RPMI8226 (cell line): ENCODE data around the gene TOM1L2.
A peak's percentile ranks its signal among the peaks of the same experiment; 100 is the strongest.
"Not testable (repeated sequence)": the region's sequence is repeated elsewhere in the genome, so short reads cannot be mapped to it uniquely, and the experiment has no call there.

Experiments
- DNase-seq: peaks from one replicate; pipeline ENCODE4 v3.0.0-alpha.2; 2015

The TOM1L2 gene

GRCh38 chr17:17919169-17920107, 52.8 kb downstream of the TOM1L2 start:
- peak; percentile 87 for DNase-seq

GRCh38 chr17:17917394-17917793, 54.8 kb downstream of the TOM1L2 start:
- no peak for DNase-seq

GRCh38 chr17:17915183-17915582, 57.0 kb downstream of the TOM1L2 start:
- DNase-seq = no peak

GRCh38 chr17:17913695-17914332, 58.4 kb downstream of the TOM1L2 start:
- DNase-seq = peak; percentile 96

GRCh38 chr17:17912336-17912735, 59.9 kb downstream of the TOM1L2 start:
- not testable (repeated sequence) for DNase-seq

GRCh38 chr17:17911001-17911613, 61.1 kb downstream of the TOM1L2 start:
- DNase-seq = no peak

GRCh38 chr17:17910060-17910459, 62.1 kb downstream of the TOM1L2 start:
- DNase-seq = no peak

GRCh38 chr17:17909078-17909477, 63.1 kb downstream of the TOM1L2 start:
- no peak for DNase-seq

- DNase-seq = no peak
Measured at GRCh38 chr17:17907469-17907868, 64.7 kb downstream of the TOM1L2 start.

- DNase-seq = no peak
Measured at GRCh38 chr17:17906418-17907215, 65.6 kb downstream of the TOM1L2 start.

- DNase-seq = no peak
Measured at GRCh38 chr17:17905036-17905320, 67.2 kb downstream of the TOM1L2 start.

- DNase-seq = no peak
Measured at GRCh38 chr17:17904166-17905035, 67.8 kb downstream of the TOM1L2 start.

- no peak for DNase-seq
Measured at GRCh38 chr17:17902877-17903276, 69.3 kb downstream of the TOM1L2 start.

GRCh38 chr17:17902376-17902775, 69.8 kb downstream of the TOM1L2 start:
- DNase-seq = no peak

GRCh38 chr17:17900615-17901520, 71.3 kb downstream of the TOM1L2 start:
- peak; percentile 92 for DNase-seq

GRCh38 chr17:17899486-17899885, 72.7 kb downstream of the TOM1L2 start:
- DNase-seq = no peak

GRCh38 chr17:17898673-17899072, 73.5 kb downstream of the TOM1L2 start:
- no peak for DNase-seq

GRCh38 chr17:17897442-17897841, 74.8 kb downstream of the TOM1L2 start:
- DNase-seq = peak; percentile 87

GRCh38 chr17:17896746-17897145, 75.5 kb downstream of the TOM1L2 start:
- no peak for DNase-seq

GRCh38 chr17:17893801-17894644, 78.2 kb downstream of the TOM1L2 start:
- no peak for DNase-seq
